ENCODE measurements around the gene OBSCN. TPM values are rescaled to one million over a fixed set of nuclear protein-coding genes. Genes with fewer than 3 reads are reported as not detected.

The OBSCN gene
- total and polyA plus RNA-seq, 2 donors (not counting 1 experiment from before 2014, with no cell fraction given), result 10.0 to 63.9 TPM

- no peak overlapping the region for H3K27ac ChIP-seq (ENCODE audit: low read length in 2 of 2)
- no peaks in the 10 kb centered on the region for H3K79me2 ChIP-seq (ENCODE audit: control insufficient read depth, insufficient read depth, low read length)
- intact Hi-C loops (cut with micrococcal nuclease), result loop anchor here (2.0 to 10.0 kb wide), 2 partner anchors 173 to 223 kb away; partner anchors contain the start of genes C1orf35 and MRPL55
- Mint-ChIP-seq H3K27me3 (no peaks in the 10 kb centered on the region), H3K4me3 (peak overlapping the region; percentile 82), H3K9me3 (ENCODE audit: insufficient read depth) (no peaks in the 10 kb centered on the region), H3K4me1 (peaks cover 11% of the 10 kb centered on the region), H3K27ac (no peak overlapping the region)
- H3K36me3 ChIP-seq (replicated peaks in 1 of 2; ENCODE audit: control extremely low read depth in 1 of 2, control insufficient read depth in 1 of 2, extremely low read depth in 1 of 2, insufficient read depth in 2 of 2, low read length in 1 of 2), result peaks cover 0 to 2% of the 10 kb centered on the region in 2 experiments
- CTCF ChIA-PET, result no interaction called here
- POLR2A ChIA-PET, result no interaction called here
- no peak overlapping the region for H3K4me3 ChIP-seq (ENCODE audit: control extremely low read depth in 1 of 5, extremely low read depth in 1 of 5, insufficient read depth in 1 of 5, low read depth in 2 of 5, low read length in 4 of 5)
- 95% methylated on average over 32 of the region's 36 CpGs for WGBS (ENCODE audit: insufficient coverage)
- DNase-seq, result no peak
- ATAC-seq (ENCODE audit: low read depth), result no peak
- no peak overlapping the region for H3K9ac ChIP-seq (ENCODE audit: low read length)
- no peak for TF ChIP-seq CTCF (IDR thresholded peaks at IDR 0.05)
- TF ChIP-seq EZH2 (IDR thresholded peaks at IDR 0.05; ENCODE audit: borderline replicate concordance, insufficient read depth, low read depth, low read length, poor library complexity, severe bottlenecking), result no peak
- peaks cover 5 to 19% of the 10 kb centered on the region in 2 donors for H3K4me1 ChIP-seq (ENCODE audit: control insufficient read depth in 2 of 2, insufficient read depth in 2 of 2, low read length in 2 of 2)
- no peaks in the 10 kb centered on the region for H3K27me3 ChIP-seq (replicated peaks in 1 of 4; ENCODE audit: control extremely low read depth in 1 of 4, control insufficient read depth in 3 of 4, insufficient read depth in 4 of 4, low read length in 3 of 4)
- H2AFZ ChIP-seq (ENCODE audit: insufficient read depth, low read depth, low read length, poor library complexity, severe bottlenecking), result no peak overlapping the region
- no peaks in the 10 kb centered on the region for H4K20me1 ChIP-seq (ENCODE audit: control insufficient read depth, insufficient read depth, low read length, poor library complexity, severe bottlenecking)
- H3K9me3 ChIP-seq (ENCODE audit: control extremely low read depth in 1 of 3, control insufficient read depth in 2 of 3, insufficient read depth in 1 of 3, low read length in 2 of 3), result peaks cover 0 to 2% (median 0%) of the 10 kb centered on the region in 3 donors
- H3K4me2 ChIP-seq (replicated peaks; ENCODE audit: low read depth, low read length, poor library complexity, severe bottlenecking), result no peak overlapping the region
Observed at GRCh38 chr1:228277491-228278431, 69.9 kb downstream of the OBSCN start.

GRCh38 chr1:228278432-228278941 lies 70.6 kb downstream of the OBSCN start:
- CTCF ChIA-PET, result no interaction called here
- TF ChIP-seq CTCF (IDR thresholded peaks at IDR 0.05) (no peak), EZH2 (IDR thresholded peaks at IDR 0.05; ENCODE audit: borderline replicate concordance, insufficient read depth, low read depth, low read length, poor library complexity, severe bottlenecking) (no peak)
- 94% methylated on average over 20 of the region's 21 CpGs for WGBS (ENCODE audit: insufficient coverage)

More at GRCh38 chr1:228278432-228278941, 70.6 kb downstream of the OBSCN start:
- no peak overlapping the region for H3K4me3 Mint-ChIP-seq
- H3K27ac Mint-ChIP-seq, result no peak overlapping the region
- POLR2A ChIA-PET, result no interaction called here
- Histone ChIP-seq H3K36me3 (replicated peaks in 1 of 2; ENCODE audit: control extremely low read depth in 1 of 2, control insufficient read depth in 1 of 2, extremely low read depth in 1 of 2, insufficient read depth in 2 of 2, low read length in 1 of 2) (peaks cover 0 to 2% of the 10 kb centered on the region in 2 experiments), H3K9me3 (ENCODE audit: control extremely low read depth in 1 of 3, control insufficient read depth in 2 of 3, insufficient read depth in 1 of 3, low read length in 2 of 3) (peaks cover 0 to 2% (median 0%) of the 10 kb centered on the region in 3 donors), H3K79me2 (ENCODE audit: control insufficient read depth, insufficient read depth, low read length) (no peaks in the 10 kb centered on the region), H3K27me3 (replicated peaks in 1 of 4; ENCODE audit: control extremely low read depth in 1 of 4, control insufficient read depth in 3 of 4, insufficient read depth in 4 of 4, low read length in 3 of 4) (no peaks in the 10 kb centered on the region), H3K9ac (ENCODE audit: low read length) (no peak overlapping the region), H3K4me3 (ENCODE audit: control extremely low read depth in 1 of 5, extremely low read depth in 1 of 5, insufficient read depth in 1 of 5, low read depth in 2 of 5, low read length in 4 of 5) (no peak overlapping the region), H2AFZ (ENCODE audit: insufficient read depth, low read depth, low read length, poor library complexity, severe bottlenecking) (no peak overlapping the region), H3K27ac (ENCODE audit: low read length in 2 of 2) (no peak overlapping the region), H3K4me2 (replicated peaks; ENCODE audit: low read depth, low read length, poor library complexity, severe bottlenecking) (no peak overlapping the region), H3K4me1 (ENCODE audit: control insufficient read depth in 2 of 2, insufficient read depth in 2 of 2, low read length in 2 of 2) (peaks cover 5 to 19% of the 10 kb centered on the region in 2 donors), H4K20me1 (ENCODE audit: control insufficient read depth, insufficient read depth, low read length, poor library complexity, severe bottlenecking) (no peaks in the 10 kb centered on the region)
- no peaks in the 10 kb centered on the region for H3K9me3 Mint-ChIP-seq (ENCODE audit: insufficient read depth)
- H3K27me3 Mint-ChIP-seq, result no peaks in the 10 kb centered on the region
- intact Hi-C loops (cut with micrococcal nuclease), result loop anchor here (10.0 kb wide), 1 partner anchor 174 kb away; the partner anchor contains the start of genes C1orf35 and MRPL55
- peaks cover 11% of the 10 kb centered on the region for H3K4me1 Mint-ChIP-seq
- no peak for ATAC-seq (ENCODE audit: low read depth)
- no peak for DNase-seq
